ENCODE data around the gene RRP36.

DNA sequence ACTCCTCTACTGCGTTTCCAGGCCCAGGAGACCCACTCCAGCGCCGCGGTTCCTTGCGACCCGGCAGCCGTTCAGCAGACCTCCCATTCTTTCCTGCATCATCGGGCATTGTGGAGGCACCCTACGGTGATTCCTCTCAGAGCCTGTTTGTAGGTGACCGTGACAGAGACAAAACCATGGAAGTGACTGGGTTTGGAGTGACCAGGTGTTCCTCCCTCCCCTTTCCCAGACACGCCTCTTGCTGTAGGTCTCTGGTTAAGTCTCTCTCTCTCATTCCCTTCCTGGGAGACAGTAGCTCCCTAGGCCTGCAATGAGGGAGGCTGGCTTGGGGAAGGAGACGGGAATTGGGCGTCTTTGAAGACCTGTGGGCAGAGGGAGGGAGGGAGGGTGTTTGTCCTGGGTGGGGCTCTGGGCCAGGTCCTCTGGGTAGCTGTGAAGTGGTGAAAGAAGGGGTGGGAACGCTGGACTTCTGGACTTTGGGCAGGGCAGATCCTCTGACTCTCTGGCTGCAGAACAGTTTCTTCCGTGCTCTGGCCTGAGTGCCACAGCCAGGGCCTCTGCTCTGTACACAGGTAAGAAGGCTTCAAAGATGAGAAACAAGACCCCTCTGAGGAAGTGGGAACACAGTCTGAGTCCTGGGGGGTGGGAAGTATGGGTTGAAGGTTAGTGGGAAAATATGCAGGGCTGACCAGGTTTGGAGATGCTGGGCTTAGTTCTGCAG lies 38.8 kb downstream of the RRP36 start:
- no peak for TF ChIP-seq SIN3A (IDR thresholded peaks at IDR 0.05; ENCODE audit: borderline replicate concordance, low read depth, low read length)
- TF ChIP-seq MXI1 (IDR thresholded peaks at IDR 0.05; ENCODE audit: low read depth, low read length) = no peak
- no peak for TF ChIP-seq TAF1 (IDR thresholded peaks at IDR 0.05; ENCODE audit: borderline replicate concordance, low read depth, low read length)
- no peak for TF ChIP-seq EP300 (IDR thresholded peaks at IDR 0.05; ENCODE audit: borderline replicate concordance in 1 of 2, low read depth in 1 of 2, low read length in 1 of 2)
- no peak for TF ChIP-seq CTCF (IDR thresholded peaks at IDR 0.05)
- no peak for TF ChIP-seq GATA2 (CRISPR knock-in tag; IDR thresholded peaks at IDR 0.05)
- TF ChIP-seq REST (IDR thresholded peaks at IDR 0.05; ENCODE audit: low read depth, low read length) = no peak
- TF ChIP-seq YY1 (IDR thresholded peaks at IDR 0.05; ENCODE audit: low read depth) = no peak
- TF ChIP-seq MEF2A (IDR thresholded peaks at IDR 0.05; ENCODE audit: borderline replicate concordance, low read depth) = no peak
- TF ChIP-seq POLR2AphosphoS5 (IDR thresholded peaks at IDR 0.05; ENCODE audit: low read depth, low read length) = no peak

All from SK-N-SH (cell line).